Hypothalamus (tissue), 51 donors: Measurements from ENCODE around the gene CTSD.
A peak's percentile ranks its signal among the peaks of the same experiment; 100 is the strongest.

Experiments used
- DNase-seq, 51 donors: peaks; one replicate each; lab custom pipeline; 2025; lab: John Stamatoyannopoulos, UW

The CTSD gene

DNA sequence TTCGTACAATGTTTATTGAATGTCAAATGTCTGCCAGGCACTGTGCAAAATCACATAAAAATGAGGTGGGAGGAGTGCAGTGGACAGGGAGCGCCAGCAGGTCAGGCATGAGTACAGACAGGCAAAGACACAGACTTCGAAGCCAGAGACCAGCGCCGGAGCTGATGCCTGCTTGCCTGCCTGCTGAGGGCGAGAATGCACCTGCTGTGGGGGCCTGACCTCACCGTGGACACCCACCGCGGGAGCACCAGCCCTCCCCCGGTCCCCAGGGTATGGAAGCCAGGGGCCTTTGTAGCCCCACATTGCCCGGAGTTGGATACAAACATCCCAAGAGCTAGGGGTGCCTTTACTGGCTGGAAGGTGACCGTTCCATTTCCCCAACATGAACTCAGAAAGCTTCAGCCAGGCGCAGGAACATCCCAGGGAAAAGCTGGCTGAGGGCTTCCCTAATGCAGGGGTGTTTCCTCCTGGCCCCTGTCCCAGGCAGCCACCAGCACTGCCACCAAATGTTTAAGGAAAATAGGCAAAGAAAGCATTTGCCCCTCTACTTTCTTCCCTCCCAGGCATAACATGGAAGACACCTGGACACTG, 31.2 kb downstream of the CTSD start:
- DNase-seq, result no peak

DNA sequence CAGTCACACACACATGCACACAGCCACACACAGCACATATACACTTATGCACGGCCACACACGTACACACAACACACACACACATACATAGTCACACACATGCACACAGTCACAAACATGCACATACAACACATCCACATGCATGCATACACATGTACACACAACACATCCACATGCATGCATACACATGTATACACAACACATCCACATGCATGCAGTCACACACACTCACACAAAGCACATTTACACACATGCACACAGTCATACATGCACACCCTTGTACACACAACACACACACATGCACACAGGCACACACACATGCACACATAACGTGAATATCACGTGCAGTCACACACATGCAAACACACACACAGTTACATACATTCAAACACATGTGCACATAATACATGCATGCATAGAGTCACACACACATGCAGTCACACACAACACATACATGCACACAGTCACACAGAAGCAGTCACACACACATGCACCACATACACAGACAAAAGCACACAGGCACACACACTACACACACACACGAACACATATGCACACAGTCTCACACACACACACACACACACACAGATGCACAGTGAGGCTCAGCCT, 32.2 kb downstream of the CTSD start:
- DNase-seq, result no peak

DNA sequence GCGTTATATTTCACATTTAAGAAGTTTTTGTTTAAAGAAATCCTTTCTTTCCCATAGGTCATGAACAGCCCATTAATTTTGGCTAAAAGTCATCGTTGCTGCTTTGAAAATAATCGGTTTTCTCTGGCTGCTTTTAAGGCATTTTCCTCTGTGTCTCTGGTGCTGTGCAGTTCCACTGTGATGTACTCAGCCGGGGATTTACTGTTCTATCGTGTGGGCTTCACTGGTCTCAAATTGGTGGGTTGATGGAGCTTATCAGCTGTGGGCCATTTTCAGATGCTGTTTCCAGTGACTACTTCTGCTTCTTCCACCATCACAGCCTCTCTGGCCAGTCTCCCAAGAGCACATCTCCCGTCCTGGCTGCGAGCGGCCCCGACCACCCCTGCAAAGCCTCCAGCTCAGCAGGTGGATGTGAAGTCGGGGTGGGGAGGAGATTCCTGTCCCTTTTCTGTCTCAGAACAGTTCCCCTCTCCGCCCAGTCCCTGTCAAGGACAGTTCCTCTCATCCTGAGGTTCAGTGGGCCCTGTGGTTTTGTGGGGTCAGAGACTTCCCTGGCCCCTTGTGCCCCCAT, 33.6 kb downstream of the CTSD start:
- DNase-seq, result no peak

DNA sequence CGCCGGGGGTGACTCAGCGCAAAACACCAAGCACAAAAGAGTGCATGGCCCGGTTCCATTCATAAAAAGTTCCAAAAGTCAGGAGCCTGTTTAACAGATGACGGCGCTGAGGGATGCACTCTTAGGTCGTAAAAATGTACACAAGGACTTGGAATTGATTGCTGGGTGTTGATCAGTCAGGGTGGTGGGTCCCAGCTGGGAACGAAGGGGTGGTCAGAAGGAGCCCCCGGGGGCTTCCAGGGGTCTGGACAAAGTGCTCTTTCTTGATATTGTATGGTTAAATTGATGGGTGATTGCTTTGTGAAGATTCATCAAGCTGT, 34.1 kb downstream of the CTSD start:
- no peak for DNase-seq

GRCh38 chr11:1728931-1729691, 34.6 kb downstream of the CTSD start:
- DNase-seq, result no peak

GRCh38 chr11:1728301-1728700, 35.4 kb downstream of the CTSD start:
- DNase-seq, result no peak

GRCh38 chr11:1727861-1728260, 35.9 kb downstream of the CTSD start:
- DNase-seq, result no peak

DNA sequence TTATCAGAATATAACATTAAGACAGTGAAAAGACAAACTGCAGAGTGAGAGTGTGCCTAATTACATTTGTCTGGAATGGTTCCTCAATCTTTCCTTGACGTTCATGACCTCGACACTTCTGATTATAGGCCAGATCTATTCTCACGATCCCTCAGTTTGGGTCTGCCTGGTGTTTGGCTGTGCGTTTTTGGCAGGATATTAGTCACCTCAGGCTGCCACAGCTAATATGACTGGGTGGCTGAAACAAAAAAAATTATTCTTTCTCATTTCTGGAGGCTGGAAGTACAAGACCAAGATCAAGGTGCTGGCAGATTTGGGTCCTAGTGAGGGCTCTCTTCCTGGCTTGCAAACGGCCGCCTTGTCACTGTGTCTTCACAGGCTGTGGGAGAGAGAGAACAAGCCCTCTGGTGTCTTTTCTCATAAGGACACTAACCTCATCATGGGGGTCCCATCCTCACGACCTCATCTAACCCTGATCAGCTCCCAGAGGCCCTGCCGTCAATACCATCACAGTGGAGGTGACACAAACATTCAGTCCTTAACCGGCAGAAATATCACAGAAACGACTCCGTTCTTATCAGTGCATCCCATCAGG, 36.5 kb downstream of the CTSD start:
- DNase-seq, result no peak

DNA sequence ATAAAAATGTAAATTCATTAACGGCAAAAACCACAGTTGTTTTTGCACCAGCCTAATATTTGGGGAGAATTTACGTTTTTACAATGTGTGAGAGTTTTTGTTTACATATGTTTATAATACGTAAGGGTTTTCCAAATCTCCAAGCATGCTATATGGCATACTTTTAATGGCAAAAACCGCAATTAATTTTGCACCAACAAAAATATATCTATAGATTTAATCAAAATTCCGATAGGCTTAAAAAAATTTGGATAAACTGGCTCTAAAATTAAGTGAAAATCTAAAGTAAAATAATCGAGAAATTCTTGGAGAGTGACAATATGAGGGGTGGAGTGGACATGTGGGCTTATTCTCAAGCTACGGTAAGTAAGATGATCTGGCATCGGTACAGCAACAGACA, 43.9 kb downstream of the CTSD start:
- DNase-seq, result no peak

DNA sequence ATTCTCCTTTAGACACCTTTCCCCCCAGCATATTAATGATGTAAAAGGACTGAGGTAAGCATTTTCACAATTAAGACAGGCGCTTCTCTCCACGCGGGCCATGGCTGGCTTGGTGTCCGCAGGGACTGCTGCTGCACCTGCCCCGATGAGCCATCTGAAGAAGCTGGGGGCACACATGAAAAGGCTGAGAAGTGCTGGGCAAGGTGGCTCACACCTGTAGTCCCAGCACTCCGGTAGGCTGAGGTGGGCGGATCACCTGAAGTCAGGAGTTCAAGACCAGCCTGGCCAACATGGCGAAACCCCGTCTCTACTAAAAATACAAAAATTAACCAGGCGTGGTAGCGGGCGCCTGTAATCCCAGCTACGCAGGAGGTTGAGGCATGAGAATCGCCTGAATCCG, 45.4 kb downstream of the CTSD start:
- DNase-seq, result no peak

DNA sequence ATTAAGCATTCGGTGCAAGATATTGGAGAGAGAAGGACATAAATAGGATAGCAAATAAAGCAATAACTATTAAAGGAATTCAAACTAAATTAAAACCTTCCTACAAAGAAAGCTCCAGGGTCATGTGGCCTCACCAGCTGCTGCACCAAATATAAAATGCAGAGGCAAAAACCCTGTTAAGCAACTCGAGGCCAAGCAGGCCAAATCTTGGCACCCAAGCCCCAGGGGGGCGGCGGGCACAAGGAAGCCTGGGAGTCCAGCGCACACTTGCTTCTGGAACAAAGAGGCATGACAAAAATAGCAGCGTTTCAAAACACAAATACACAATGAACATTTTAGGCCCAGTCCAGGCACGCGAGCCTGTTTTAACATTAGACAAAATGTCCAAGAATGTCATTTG, 46.0 kb downstream of the CTSD start:
- no peak for DNase-seq

- no peak for DNase-seq
These were observed 48.5 kb downstream of the CTSD start for GRCh38 chr11:1714908-1715885.

GRCh38 chr11:1708716-1709115, 55.0 kb downstream of the CTSD start:
- no peak for DNase-seq

GRCh38 chr11:1707751-1708150, 56.0 kb downstream of the CTSD start:
- DNase-seq, result no peak

- DNase-seq, result peak in 1 of 51 donors; percentile 19
These were observed 56.9 kb downstream of the CTSD start for GRCh38 chr11:1706634-1707400.

- DNase-seq, result no peak
These were observed 58.3 kb downstream of the CTSD start for GRCh38 chr11:1705126-1706052.

- DNase-seq, result no peak
These were observed 60.6 kb downstream of the CTSD start for GRCh38 chr11:1703146-1703545.
